GM12875 (cell line): Measurements from ENCODE around the gene ANKRD17.

Experiments
- H3K4me3 ChIP-seq: one replicate; pipeline ENCODE4 v1.5.1; 2011; ENCODE audit warnings: low read depth, low read length, control low read depth
- TF ChIP-seq, protein P1 (sequence below): IDR thresholded peaks from 2 replicates; pipeline ENCODE4 v1.5.1; 2011; ENCODE audit warnings: low read depth, mild to moderate bottlenecking, control low read depth, inconsistent platforms, low read length, moderate library complexity, borderline replicate concordance; ENCODE audit not compliant: insufficient read depth

ANKRD17 gene

GRCh38 chr4:73181231-73181630, 77.4 kb downstream of the ANKRD17 start:
- no peak overlapping the region for H3K4me3 ChIP-seq
- TF ChIP-seq, protein P1, sequence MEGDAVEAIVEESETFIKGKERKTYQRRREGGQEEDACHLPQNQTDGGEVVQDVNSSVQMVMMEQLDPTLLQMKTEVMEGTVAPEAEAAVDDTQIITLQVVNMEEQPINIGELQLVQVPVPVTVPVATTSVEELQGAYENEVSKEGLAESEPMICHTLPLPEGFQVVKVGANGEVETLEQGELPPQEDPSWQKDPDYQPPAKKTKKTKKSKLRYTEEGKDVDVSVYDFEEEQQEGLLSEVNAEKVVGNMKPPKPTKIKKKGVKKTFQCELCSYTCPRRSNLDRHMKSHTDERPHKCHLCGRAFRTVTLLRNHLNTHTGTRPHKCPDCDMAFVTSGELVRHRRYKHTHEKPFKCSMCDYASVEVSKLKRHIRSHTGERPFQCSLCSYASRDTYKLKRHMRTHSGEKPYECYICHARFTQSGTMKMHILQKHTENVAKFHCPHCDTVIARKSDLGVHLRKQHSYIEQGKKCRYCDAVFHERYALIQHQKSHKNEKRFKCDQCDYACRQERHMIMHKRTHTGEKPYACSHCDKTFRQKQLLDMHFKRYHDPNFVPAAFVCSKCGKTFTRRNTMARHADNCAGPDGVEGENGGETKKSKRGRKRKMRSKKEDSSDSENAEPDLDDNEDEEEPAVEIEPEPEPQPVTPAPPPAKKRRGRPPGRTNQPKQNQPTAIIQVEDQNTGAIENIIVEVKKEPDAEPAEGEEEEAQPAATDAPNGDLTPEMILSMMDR, result no peak

DNA sequence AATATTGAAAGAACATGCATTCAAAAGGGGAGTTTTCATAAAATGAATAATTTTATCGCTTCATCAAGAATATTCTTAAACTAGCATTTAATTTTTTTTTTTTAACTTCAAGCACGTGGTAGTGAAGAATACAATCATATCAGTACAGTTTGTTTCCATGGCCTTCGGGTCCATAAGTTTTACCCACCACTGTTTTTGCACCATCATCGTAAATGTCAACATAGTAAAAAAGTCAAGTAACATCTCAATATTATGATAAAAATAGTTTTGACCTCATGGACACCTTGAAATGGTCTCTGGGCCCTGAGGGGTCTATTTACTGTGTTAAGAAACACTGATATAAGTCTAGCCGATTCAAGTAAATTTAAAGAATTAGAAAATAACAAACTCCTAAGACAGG, 80.2 kb downstream of the ANKRD17 start:
- no peak overlapping the region for H3K4me3 ChIP-seq
- TF ChIP-seq, protein P1, result no peak

DNA sequence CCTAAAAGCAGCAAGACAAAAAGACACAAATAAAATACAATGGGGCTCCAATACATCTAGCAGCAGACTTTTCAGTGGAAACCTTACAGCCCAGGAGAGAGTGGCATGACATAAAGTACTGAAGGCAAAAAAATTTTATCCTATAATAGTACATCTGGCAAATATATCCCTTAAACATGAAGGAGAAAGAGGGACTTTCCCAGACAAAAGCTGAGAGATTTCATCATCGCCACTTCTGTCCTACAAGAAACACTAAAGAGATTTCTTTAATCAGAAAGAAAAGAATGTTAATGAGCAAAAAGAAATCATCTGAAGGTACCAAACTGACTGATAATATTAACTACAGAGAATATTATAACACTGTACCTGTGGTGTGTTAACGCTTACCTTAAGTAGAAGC, 86.4 kb downstream of the ANKRD17 start:
- TF ChIP-seq, protein P1, result no peak
- no peak overlapping the region for H3K4me3 ChIP-seq

DNA sequence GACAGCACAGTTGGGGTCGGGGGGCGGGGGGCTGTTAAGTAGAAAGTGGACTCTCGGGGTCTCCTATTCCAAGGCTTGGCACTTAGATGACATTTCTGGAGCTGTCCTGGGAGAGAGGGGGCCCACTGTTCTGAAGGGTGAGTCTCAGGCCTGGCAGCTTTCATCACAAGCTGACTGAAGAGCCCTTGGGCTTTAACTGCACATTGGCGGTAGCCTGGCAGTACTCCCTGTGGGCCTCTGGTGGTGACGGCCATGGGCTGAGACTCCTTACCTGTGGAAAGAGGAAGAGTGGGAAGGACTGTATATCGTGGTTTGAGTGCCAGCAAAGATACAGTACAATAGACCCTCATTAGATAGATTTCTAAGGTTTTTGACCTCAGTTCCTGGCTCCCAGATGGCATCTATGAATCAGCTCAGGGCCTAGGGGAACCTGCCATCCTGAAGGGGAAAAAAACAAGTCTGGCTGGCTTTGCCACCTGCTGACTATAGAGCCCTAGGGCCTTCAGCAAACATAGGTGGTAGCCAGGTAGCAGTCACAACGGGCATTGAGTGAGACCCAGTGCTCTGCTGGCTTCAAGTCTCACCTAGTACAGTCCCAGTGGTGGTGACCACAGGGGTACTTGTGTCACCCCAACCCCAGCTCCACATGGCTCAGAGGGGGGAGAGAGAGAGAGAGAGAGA, 87.9 kb downstream of the ANKRD17 start:
- no peak overlapping the region for H3K4me3 ChIP-seq
- TF ChIP-seq, protein P1, result no peak

DNA sequence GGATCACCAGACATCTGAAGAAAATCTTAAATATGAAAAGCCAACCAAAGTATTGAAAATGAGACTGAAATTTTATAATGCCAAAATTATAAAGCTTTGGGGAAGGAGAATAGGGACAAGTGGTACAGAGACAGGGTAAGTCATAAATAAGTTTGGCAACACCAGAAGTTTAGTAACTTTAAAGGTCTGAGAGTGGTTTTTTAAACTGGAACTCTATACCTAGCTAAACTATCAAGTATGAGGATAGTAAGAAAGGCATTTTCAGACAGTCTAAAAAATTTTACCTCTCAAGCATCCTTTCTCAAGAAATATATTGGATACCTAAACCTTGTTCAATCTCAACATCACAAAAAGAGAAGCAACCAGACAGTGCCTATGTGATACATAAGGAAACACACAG, 92.4 kb downstream of the ANKRD17 start:
- TF ChIP-seq, protein P1, result no peak
- no peak overlapping the region for H3K4me3 ChIP-seq

DNA sequence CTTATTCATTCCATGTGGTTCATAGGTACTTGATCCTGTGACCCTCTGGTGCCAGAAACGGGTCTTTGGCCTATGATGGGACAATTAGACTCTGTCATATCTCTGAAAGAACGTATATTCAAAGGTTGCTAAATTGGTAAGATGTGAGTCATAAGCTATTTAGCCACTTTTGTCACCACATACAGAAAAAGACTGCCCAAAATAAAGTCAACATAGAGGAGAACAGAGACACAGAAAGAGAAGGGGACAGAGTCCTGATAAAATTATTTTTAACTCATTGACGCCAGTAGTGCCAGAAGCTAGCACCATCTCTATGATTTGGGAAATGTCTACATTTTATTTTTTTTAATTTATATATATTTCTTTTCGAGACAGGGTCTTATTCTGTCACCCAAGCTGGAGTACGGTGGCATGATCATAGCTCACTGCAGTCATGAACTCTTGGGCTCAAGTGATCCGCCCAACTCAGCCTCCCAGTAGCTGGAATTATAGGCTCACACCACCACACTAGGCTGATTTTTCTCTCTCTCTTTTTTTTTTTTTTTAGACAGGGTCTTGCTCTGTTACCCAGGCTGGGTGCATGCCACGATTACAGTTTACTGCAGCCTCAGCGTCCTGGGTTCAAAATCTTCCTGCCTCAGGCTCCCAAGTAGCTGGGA, 96.9 kb downstream of the ANKRD17 start:
- TF ChIP-seq, protein P1, result no peak
- H3K4me3 ChIP-seq, result no peak overlapping the region

DNA sequence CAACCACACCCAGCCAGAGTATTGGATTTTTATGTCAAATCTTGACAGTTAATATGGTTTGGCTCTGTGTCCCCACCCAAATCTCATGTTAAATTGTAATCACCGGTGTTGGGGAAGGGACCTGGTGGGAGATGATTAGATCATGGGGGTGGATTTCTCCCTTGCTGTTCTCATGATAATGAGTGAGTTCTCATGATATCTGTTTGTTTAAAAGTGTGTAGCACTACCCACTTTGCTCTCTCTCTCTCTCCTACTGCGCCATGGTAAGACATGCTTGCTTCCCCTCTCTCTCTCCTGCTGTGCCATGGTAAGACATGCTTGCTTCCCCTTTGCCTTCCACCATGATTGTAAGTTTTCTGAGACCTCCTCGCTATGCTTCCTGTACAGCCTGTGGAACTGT, 102.2 kb downstream of the ANKRD17 start:
- TF ChIP-seq, protein P1, result no peak

More for the DNA sequence above, 102.2 kb downstream of the ANKRD17 start:
- H3K4me3 ChIP-seq, result no peak overlapping the region
